Fibroblast of lung (primary cell): Measurements from ENCODE around the gene ZCCHC17. TPM values are rescaled to one million over a fixed set of nuclear protein-coding genes. Genes with fewer than 3 reads are reported as not detected.

Source experiments
- DNase-seq, 2 donors: peaks; one replicate each; pipeline versions ENCODE4 v3.0.0 to v3.0.0-alpha.2; 2010; ENCODE audit warnings: low read depth in 2 of 2
- H2AFZ ChIP-seq: 2 replicates; pipeline ENCODE4 v1.5.1; 2012; ENCODE audit warnings: low read length, control low read depth, inconsistent platforms
- H3K27ac ChIP-seq: 2 replicates; pipeline ENCODE4 v1.5.1; 2011; ENCODE audit warnings: low read length, control low read depth; ENCODE audit not compliant: insufficient read depth
- H3K27me3 ChIP-seq: 2 replicates; pipeline ENCODE4 v1.5.1; 2011; ENCODE audit warnings: mild to moderate bottlenecking, low read length; ENCODE audit not compliant: control insufficient read depth, insufficient read depth
- H3K36me3 ChIP-seq: 2 replicates; pipeline ENCODE4 v1.5.1; 2011; ENCODE audit warnings: low read length; ENCODE audit not compliant: control insufficient read depth, insufficient read depth
- H3K4me1 ChIP-seq: 2 replicates; pipeline ENCODE4 v1.5.1; 2011; ENCODE audit warnings: low read length; ENCODE audit not compliant: control insufficient read depth, insufficient read depth; ENCODE audit errors: extremely low read depth
- H3K4me2 ChIP-seq: 2 replicates; pipeline ENCODE4 v1.5.1; 2011; ENCODE audit warnings: low read length, control low read depth; ENCODE audit not compliant: insufficient read depth; ENCODE audit errors: extremely low read depth
- H3K4me3 ChIP-seq, 4 experiments: fragments of 200-600 bp in 1 of 4; sonication (generic) in 1 of 4; replicated peaks in 1 of 4; 2 replicates each; pipeline ENCODE4 v1.5.1; 2011 to 2016; ENCODE audit warnings: low read length in 4 of 4, low read depth in 3 of 4, mild to moderate bottlenecking in 3 of 4, control low read depth in 2 of 4, inconsistent platforms in 1 of 4, mixed read lengths in 1 of 4; ENCODE audit not compliant: insufficient read depth in 1 of 4; ENCODE audit errors: control extremely low read depth in 1 of 4
- H3K79me2 ChIP-seq: 2 replicates; pipeline ENCODE4 v1.5.1; 2012; ENCODE audit warnings: mild to moderate bottlenecking, low read length, inconsistent platforms; ENCODE audit not compliant: control insufficient read depth, insufficient read depth
- H3K9ac ChIP-seq: 2 replicates; pipeline ENCODE4 v1.5.1; 2011; ENCODE audit warnings: mild to moderate bottlenecking, low read length, control low read depth; ENCODE audit not compliant: insufficient read depth
- H3K9me3 ChIP-seq: 2 replicates; pipeline ENCODE4 v1.5.1; 2012; ENCODE audit warnings: low read depth, low read length; ENCODE audit not compliant: control insufficient read depth, insufficient read depth
- H4K20me1 ChIP-seq: 2 replicates; pipeline ENCODE4 v1.5.1; 2011; ENCODE audit warnings: low read length; ENCODE audit not compliant: control insufficient read depth, insufficient read depth; ENCODE audit errors: extremely low read depth
- EZH2 ChIP-seq: IDR thresholded peaks from 2 replicates; pipeline ENCODE4 v1.5.1; 2012; ENCODE audit warnings: low read length, control low read depth, mild to moderate bottlenecking; ENCODE audit errors: missing control alignments
- polyA plus RNA-seq, 2 donors: library from polyadenylated mRNA; depleted of rRNA in 1 of 2; stranded (reverse) in 1 of 2; unstranded in 1 of 2; fragments of >200 nt; gene quantifications; 2 replicates each; pipeline ENCODE4 v1.2.1, GENCODE V29; 2011 to 2012; ENCODE audit warnings: missing spikeins in 1 of 2
- total RNA-seq: library from RNA; depleted of rRNA; stranded (reverse); fragments of >200 nt; gene quantifications from 2 replicates; pipeline ENCODE4 v1.2.1, GENCODE V29; 2014
- TF ChIP-seq, protein P1 (sequence below), 2 donors: IDR thresholded peaks in 1 of 2; conservative IDR thresholded peaks in 1 of 2; 1 replicate in 1 of 2; 2 replicates in 1 of 2; pipeline ENCODE4 v1.5.1; 2011 to 2012; ENCODE audit warnings: low read length in 2 of 2, control low read depth in 1 of 2, inconsistent platforms in 1 of 2, low read depth in 1 of 2, mild to moderate bottlenecking in 1 of 2

Gene ZCCHC17
- total and polyA plus RNA-seq, 2 donors (not counting 1 experiment from before 2014, with no cell fraction given): 34.0 to 62.3 TPM

DNA sequence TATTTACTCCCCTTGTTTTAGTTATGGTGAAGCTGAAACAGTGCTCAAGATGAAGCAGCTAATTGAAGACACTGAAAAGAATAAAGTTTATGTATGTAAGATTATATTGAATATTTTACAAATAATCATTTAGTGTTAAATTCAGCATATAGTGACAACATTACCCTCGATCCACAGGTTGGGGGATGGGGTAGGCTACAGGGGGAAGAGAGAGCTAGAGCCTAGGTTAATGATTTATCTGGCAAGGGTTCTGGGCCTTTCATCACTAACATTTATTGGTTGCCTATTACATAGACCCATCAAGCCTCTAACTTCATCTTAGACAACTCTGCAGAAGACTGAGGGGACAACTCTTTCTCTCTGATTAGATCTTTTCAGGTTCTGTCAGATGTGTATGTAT is 21.3 kb downstream of the ZCCHC17 start:
- H3K4me3 ChIP-seq: no peak overlapping the region
- no peaks in the 10 kb centered on the region for H3K9me3 ChIP-seq
- H2AFZ ChIP-seq: no peak overlapping the region
- H3K27me3 ChIP-seq: no peaks in the 10 kb centered on the region
- no peak for TF ChIP-seq EZH2
- TF ChIP-seq, protein P1, sequence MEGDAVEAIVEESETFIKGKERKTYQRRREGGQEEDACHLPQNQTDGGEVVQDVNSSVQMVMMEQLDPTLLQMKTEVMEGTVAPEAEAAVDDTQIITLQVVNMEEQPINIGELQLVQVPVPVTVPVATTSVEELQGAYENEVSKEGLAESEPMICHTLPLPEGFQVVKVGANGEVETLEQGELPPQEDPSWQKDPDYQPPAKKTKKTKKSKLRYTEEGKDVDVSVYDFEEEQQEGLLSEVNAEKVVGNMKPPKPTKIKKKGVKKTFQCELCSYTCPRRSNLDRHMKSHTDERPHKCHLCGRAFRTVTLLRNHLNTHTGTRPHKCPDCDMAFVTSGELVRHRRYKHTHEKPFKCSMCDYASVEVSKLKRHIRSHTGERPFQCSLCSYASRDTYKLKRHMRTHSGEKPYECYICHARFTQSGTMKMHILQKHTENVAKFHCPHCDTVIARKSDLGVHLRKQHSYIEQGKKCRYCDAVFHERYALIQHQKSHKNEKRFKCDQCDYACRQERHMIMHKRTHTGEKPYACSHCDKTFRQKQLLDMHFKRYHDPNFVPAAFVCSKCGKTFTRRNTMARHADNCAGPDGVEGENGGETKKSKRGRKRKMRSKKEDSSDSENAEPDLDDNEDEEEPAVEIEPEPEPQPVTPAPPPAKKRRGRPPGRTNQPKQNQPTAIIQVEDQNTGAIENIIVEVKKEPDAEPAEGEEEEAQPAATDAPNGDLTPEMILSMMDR (conservative IDR thresholded peaks at IDR 0.05 in 1 of 2, IDR thresholded peaks at IDR 0.05 in 1 of 2; ENCODE audit: low read depth in 1 of 2, low read length in 2 of 2): no peak
- H3K27ac ChIP-seq: no peak overlapping the region
- no peak overlapping the region for H3K9ac ChIP-seq
- DNase-seq: no peak
- no peaks in the 10 kb centered on the region for H3K36me3 ChIP-seq
- no peak overlapping the region for H3K4me2 ChIP-seq
- H3K79me2 ChIP-seq: no peaks in the 10 kb centered on the region
- no peaks in the 10 kb centered on the region for H3K4me1 ChIP-seq
- H4K20me1 ChIP-seq: no peaks in the 10 kb centered on the region

DNA sequence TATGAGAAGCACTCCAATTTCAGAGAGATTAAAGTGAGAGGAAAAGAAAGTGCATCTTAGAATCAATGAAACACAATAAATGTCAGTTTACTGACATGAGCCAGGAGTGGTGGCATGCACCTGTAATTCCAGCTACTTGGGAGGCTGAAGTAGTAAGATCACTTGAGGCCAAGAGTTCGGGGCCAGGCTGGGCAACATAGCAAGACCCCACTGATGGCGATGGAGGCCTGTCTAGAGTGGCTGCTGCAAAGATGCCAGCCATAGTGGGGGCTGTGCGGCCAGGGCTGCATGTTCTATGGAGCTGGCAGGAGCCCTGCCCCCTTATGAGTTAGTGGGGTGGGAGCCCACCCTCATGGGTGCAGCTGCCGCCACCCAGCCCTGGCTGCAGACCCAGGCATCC is 27.3 kb downstream of the ZCCHC17 start:
- H3K36me3 ChIP-seq: peaks cover 2% of the 10 kb centered on the region
- H3K4me1 ChIP-seq: no peaks in the 10 kb centered on the region
- H2AFZ ChIP-seq: no peak overlapping the region
- no peak overlapping the region for H3K9ac ChIP-seq
- TF ChIP-seq, protein P1 (conservative IDR thresholded peaks at IDR 0.05 in 1 of 2, IDR thresholded peaks at IDR 0.05 in 1 of 2; ENCODE audit: low read depth in 1 of 2, low read length in 2 of 2): no peak
- no peaks in the 10 kb centered on the region for H4K20me1 ChIP-seq
- DNase-seq: no peak
- H3K4me2 ChIP-seq: no peak overlapping the region
- H3K9me3 ChIP-seq: no peaks in the 10 kb centered on the region
- H3K27me3 ChIP-seq: no peaks in the 10 kb centered on the region
- H3K79me2 ChIP-seq: no peaks in the 10 kb centered on the region
- no peak overlapping the region for H3K27ac ChIP-seq
- no peak overlapping the region for H3K4me3 ChIP-seq

DNA sequence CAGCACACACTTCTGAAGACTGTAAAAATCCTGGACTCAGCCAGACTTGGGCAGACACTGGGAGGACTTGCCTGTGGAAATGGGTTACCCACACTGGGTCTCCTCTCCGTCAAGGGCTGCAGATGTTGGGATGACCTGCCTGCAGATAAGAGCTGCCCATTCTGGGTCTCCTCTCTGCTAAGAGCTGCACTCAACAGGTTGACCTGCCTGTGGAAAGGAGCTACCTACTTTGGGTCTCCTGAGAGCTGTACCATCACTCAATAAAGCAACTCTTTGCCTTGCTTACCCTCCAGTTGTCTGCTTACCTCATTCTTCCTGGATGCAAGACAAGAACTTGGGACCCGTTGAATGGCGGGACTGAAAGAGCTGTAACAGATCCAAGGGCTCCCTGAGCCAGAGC is 28.2 kb downstream of the ZCCHC17 start:
- TF ChIP-seq, protein P1 (conservative IDR thresholded peaks at IDR 0.05 in 1 of 2, IDR thresholded peaks at IDR 0.05 in 1 of 2; ENCODE audit: low read depth in 1 of 2, low read length in 2 of 2): no peak
- Histone ChIP-seq H3K9me3 (no peaks in the 10 kb centered on the region), H3K4me3 (no peak overlapping the region), H3K27me3 (no peaks in the 10 kb centered on the region), H3K27ac (no peak overlapping the region), H3K4me1 (no peaks in the 10 kb centered on the region), H3K79me2 (no peaks in the 10 kb centered on the region), H3K4me2 (no peak overlapping the region), H3K36me3 (peaks cover 2% of the 10 kb centered on the region), H4K20me1 (no peaks in the 10 kb centered on the region), H3K9ac (no peak overlapping the region), H2AFZ (no peak overlapping the region)
- no peak for DNase-seq
